Endothelial cell of umbilical vein (primary cell): ENCODE results near the gene EIF3I. TPM values are rescaled to one million over a fixed set of nuclear protein-coding genes. Genes with fewer than 3 reads are reported as not detected.
A peak's percentile ranks its signal among the peaks of the same experiment; 100 is the strongest.

Source experiments
- BruUV-seq: library from RNA; stranded (reverse); fragments of 400-500 nt; replicated peaks from 2 replicates; lab custom pipeline; 2021; lab: Mats Ljungman, UMichigan
- CTCF ChIA-PET: fragments of 300-600, 350-600 bp; sonication (Branson Sonifier 250); formaldehyde crosslinking; loops from one replicate; lab custom pipeline; 2021; ENCODE audit warnings: antibody characterized with exemption, inconsistent platforms; lab: Charles Lee
- POLR2A ChIA-PET: fragments of 300-600, 350-600 bp; sonication (Branson Sonifier 250); formaldehyde crosslinking; loops from one replicate; lab custom pipeline; 2021; ENCODE audit warnings: antibody characterized with exemption, inconsistent platforms; lab: Charles Lee
- DNase-seq: peaks from one replicate; pipeline ENCODE4 v3.0.0-alpha.2; 2011; ENCODE audit warnings: low read depth, low spot score
- FAIRE-seq: peaks from 2 replicates; lab custom pipeline; 2011; peaks lifted over from hg19 to GRCh38; lab: Jason Lieb, UNC
- H2AFZ ChIP-seq: 2 replicates; pipeline ENCODE4 v1.6.0; 2012; ENCODE audit warnings: low read depth, low read length, control low read depth, inconsistent platforms
- H3K27ac ChIP-seq: 2 replicates; pipeline ENCODE4 v1.5.1; 2011; ENCODE audit warnings: low read depth, mild to moderate bottlenecking, control low read depth, low read length, moderate library complexity; ENCODE audit not compliant: insufficient read depth
- H3K27me3 ChIP-seq, 2 experiments: 2 replicates each; pipeline versions ENCODE4 v1.6.0 to v1.6.1; 2011; ENCODE audit warnings: low read length in 2 of 2, mixed read lengths in 1 of 2; ENCODE audit not compliant: control insufficient read depth in 2 of 2, insufficient read depth in 2 of 2
- H3K36me3 ChIP-seq, 2 experiments: 2 replicates in 1 of 2; 3 replicates in 1 of 2; pipeline ENCODE4 v1.5.1; 2011; ENCODE audit warnings: low read length in 2 of 2, mild to moderate bottlenecking in 1 of 2, moderate library complexity in 1 of 2; ENCODE audit not compliant: control insufficient read depth in 2 of 2, insufficient read depth in 2 of 2; ENCODE audit errors: extremely low read depth in 1 of 2
- H3K4me1 ChIP-seq: 3 replicates; pipeline ENCODE4 v1.5.1; 2011; ENCODE audit warnings: mild to moderate bottlenecking, low read length; ENCODE audit not compliant: control insufficient read depth, insufficient read depth; ENCODE audit errors: extremely low read depth
- H3K4me2 ChIP-seq: 2 replicates; pipeline ENCODE4 v1.6.1; 2011; ENCODE audit warnings: low read length, control low read depth, mixed read lengths; ENCODE audit not compliant: insufficient read depth
- H3K4me3 ChIP-seq, 3 experiments: fragments of 200-600 bp in 1 of 3; sonication (generic), shearing (Covaris generic) in 1 of 3; replicated peaks in 1 of 3; 2 replicates each; pipeline ENCODE4 v1.5.1; 2011 to 2016; ENCODE audit warnings: control low read depth in 3 of 3, low read length in 3 of 3, mild to moderate bottlenecking in 2 of 3, inconsistent platforms in 1 of 3, low read depth in 1 of 3, moderate library complexity in 1 of 3; ENCODE audit not compliant: insufficient read depth in 1 of 3
- H3K79me2 ChIP-seq: 2 replicates; pipeline ENCODE4 v1.6.0; 2012; ENCODE audit warnings: low read length, inconsistent platforms; ENCODE audit not compliant: control insufficient read depth, insufficient read depth
- H3K9ac ChIP-seq: replicated peaks from 2 replicates; pipeline ENCODE3; 2011; ENCODE audit warnings: low read length, control low read depth; ENCODE audit not compliant: insufficient read depth; ENCODE audit errors: extremely low read depth
- H3K9me1 ChIP-seq: replicated peaks from 3 replicates; pipeline ENCODE4 v1.6.0; 2011; ENCODE audit warnings: mild to moderate bottlenecking, low read length; ENCODE audit not compliant: control insufficient read depth, insufficient read depth; ENCODE audit errors: extremely low read depth
- H3K9me3 ChIP-seq: replicated peaks from 2 replicates; pipeline ENCODE4 v1.5.1; 2012; ENCODE audit warnings: low read length, inconsistent platforms; ENCODE audit not compliant: control insufficient read depth, insufficient read depth
- H4K20me1 ChIP-seq: replicated peaks from 2 replicates; pipeline ENCODE3; 2011; ENCODE audit warnings: mild to moderate bottlenecking, low read length; ENCODE audit not compliant: control insufficient read depth, insufficient read depth; ENCODE audit errors: extremely low read depth
- EZH2 ChIP-seq: IDR thresholded peaks from 2 replicates; pipeline ENCODE4 v1.6.1; 2012; ENCODE audit warnings: borderline replicate concordance, low read depth, mild to moderate bottlenecking, moderate library complexity, low read length, inconsistent platforms; ENCODE audit not compliant: severe bottlenecking
- FOS ChIP-seq: IDR thresholded peaks from 2 replicates; pipeline ENCODE4 v1.6.1; 2011; ENCODE audit warnings: mild to moderate bottlenecking, low read length, moderate library complexity, borderline replicate concordance; ENCODE audit not compliant: insufficient read depth
- GATA2 ChIP-seq: IDR thresholded peaks from 2 replicates; pipeline ENCODE4 v1.7.0; 2011; ENCODE audit warnings: low read depth, mild to moderate bottlenecking, moderate library complexity, mixed read lengths, low read length; ENCODE audit not compliant: insufficient read length, insufficient read depth
- JUN ChIP-seq: IDR thresholded peaks from 2 replicates; pipeline ENCODE4 v1.6.1; 2011; ENCODE audit warnings: borderline replicate concordance, low read depth; ENCODE audit not compliant: insufficient read length, insufficient read depth
- MYC ChIP-seq: IDR thresholded peaks from one replicate; pipeline ENCODE4 v1.6.1; 2011; ENCODE audit warnings: mild to moderate bottlenecking, low read depth, low read length
- POLR2A ChIP-seq: IDR thresholded peaks from 2 replicates; pipeline ENCODE4 v1.6.1; 2012; ENCODE audit warnings: low read depth, mild to moderate bottlenecking, control low read depth, low read length
- POLR2AphosphoS5 ChIP-seq: IDR thresholded peaks from 2 replicates; pipeline ENCODE4 v1.6.1; 2012; ENCODE audit warnings: low read depth, mild to moderate bottlenecking, control low read depth, low read length, moderate library complexity; ENCODE audit not compliant: insufficient read depth
- dilution Hi-C: fragments of 300-500 bp; cut with MboI; formaldehyde crosslinking; loops from one replicate; pipeline ENCODE4 v1.15.0; 2019; ENCODE audit warnings: low sequenced_read_pairs; ENCODE audit not compliant: extremely low pct_ligation_motif_present
- intact Hi-C: fragments of 100-400 bp; cut with micrococcal nuclease; formaldehyde crosslinking; loops from one replicate; pipeline ENCODE4 v1.10.0; 2022
- polyA plus RNA-seq, 4 experiments: library from polyadenylated mRNA; depleted of rRNA in 3 of 4; stranded (reverse) in 3 of 4; unstranded in 1 of 4; fragments of >200 nt; gene quantifications; 2 replicates each; pipeline versions ENCODE4 v1.2.1 to v1.2.3, GENCODE V29; 2011 to 2012; ENCODE audit warnings: missing spikeins in 1 of 4
- total RNA-seq: library from RNA; stranded (reverse); gene quantifications from 2 replicates; pipeline ENCODE4 v1.2.3, GENCODE V29; 2021
- TF ChIP-seq, protein P1 (sequence below), 2 donors: IDR thresholded peaks; 1 replicate in 1 of 2; 2 replicates in 1 of 2; pipeline ENCODE4 v1.5.1; 2011; ENCODE audit warnings: low read length in 2 of 2, mild to moderate bottlenecking in 2 of 2, moderate library complexity in 2 of 2, control low read depth in 1 of 2, inconsistent platforms in 1 of 2, low read depth in 1 of 2; ENCODE audit not compliant: insufficient read depth in 1 of 2; ENCODE audit errors: extremely low read depth in 1 of 2
- TF ChIP-seq, protein P2 (sequence below): IDR thresholded peaks from 2 replicates; pipeline ENCODE4 v1.6.1; 2011; ENCODE audit not compliant: insufficient read depth, insufficient read length

The EIF3I gene
- total and polyA plus RNA-seq, 2 donors (not counting 3 experiments of a cell fraction or from before 2014, with no cell fraction given): 186 to 331 TPM

- no peak overlapping the region for H3K27ac ChIP-seq
- no peaks in the 10 kb centered on the region for H4K20me1 ChIP-seq
- FAIRE-seq (no peak), DNase-seq (no peak)
- intact Hi-C loops: loop anchor here (2.0 kb wide), 2 partner anchors 17 to 53 kb away; partner anchors contain the start of genes EIF3I, HDAC1 and TMEM234
- BruUV-seq: no TSS peak
- peaks cover 32% of the 10 kb centered on the region for H3K4me1 ChIP-seq
- POLR2A ChIA-PET: interaction anchor here (1.6 to 3.2 kb wide), 3 partner anchors 10 to 96 kb away, joined by 3 to 25 read pairs (median 9); partner anchors contain the start of gene MARCKSL1
- no peaks in the 10 kb centered on the region for H3K9me1 ChIP-seq
- CTCF ChIA-PET: interaction anchor here (0.9 to 8.4 kb wide), 14 partner anchors 9 to 112 kb away, joined by 3 to 73 read pairs (median 4); partner anchors contain the start of genes EIF3I, FAM167B, HDAC1 and LCK
- dilution Hi-C loops: no loop called here
- H3K4me2 ChIP-seq: peak overlapping the region; percentile 88
- no peaks in the 10 kb centered on the region for H3K27me3 ChIP-seq
- H2AFZ ChIP-seq: peak overlapping the region; percentile 95
- no peaks in the 10 kb centered on the region for H3K79me2 ChIP-seq
- H3K9me3 ChIP-seq: no peaks in the 10 kb centered on the region
- peak overlapping the region in 2 of 3 experiments; percentile 50 to 81 for H3K4me3 ChIP-seq
- H3K36me3 ChIP-seq: peaks cover 0 to 2% of the 10 kb centered on the region in 2 experiments
- no peak overlapping the region for H3K9ac ChIP-seq
- TF ChIP-seq EZH2 (no peak), POLR2AphosphoS5 (no peak), POLR2A (no peak), GATA2 (no peak), JUN (no peak), MYC (no peak), FOS (no peak)
- TF ChIP-seq, protein P1, sequence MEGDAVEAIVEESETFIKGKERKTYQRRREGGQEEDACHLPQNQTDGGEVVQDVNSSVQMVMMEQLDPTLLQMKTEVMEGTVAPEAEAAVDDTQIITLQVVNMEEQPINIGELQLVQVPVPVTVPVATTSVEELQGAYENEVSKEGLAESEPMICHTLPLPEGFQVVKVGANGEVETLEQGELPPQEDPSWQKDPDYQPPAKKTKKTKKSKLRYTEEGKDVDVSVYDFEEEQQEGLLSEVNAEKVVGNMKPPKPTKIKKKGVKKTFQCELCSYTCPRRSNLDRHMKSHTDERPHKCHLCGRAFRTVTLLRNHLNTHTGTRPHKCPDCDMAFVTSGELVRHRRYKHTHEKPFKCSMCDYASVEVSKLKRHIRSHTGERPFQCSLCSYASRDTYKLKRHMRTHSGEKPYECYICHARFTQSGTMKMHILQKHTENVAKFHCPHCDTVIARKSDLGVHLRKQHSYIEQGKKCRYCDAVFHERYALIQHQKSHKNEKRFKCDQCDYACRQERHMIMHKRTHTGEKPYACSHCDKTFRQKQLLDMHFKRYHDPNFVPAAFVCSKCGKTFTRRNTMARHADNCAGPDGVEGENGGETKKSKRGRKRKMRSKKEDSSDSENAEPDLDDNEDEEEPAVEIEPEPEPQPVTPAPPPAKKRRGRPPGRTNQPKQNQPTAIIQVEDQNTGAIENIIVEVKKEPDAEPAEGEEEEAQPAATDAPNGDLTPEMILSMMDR (IDR thresholded peaks at IDR 0.05; ENCODE audit: extremely low read depth in 1 of 2, insufficient read depth in 1 of 2, low read depth in 1 of 2, low read length in 2 of 2): no peak
- TF ChIP-seq, protein P2, sequence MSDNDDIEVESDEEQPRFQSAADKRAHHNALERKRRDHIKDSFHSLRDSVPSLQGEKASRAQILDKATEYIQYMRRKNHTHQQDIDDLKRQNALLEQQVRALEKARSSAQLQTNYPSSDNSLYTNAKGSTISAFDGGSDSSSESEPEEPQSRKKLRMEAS: no peak
Observed at GRCh38 chr1:32239790-32240139, 17.6 kb downstream of the EIF3I start.
